ENCODE results near the gene RNF227. TPM values are rescaled to one million over a fixed set of nuclear protein-coding genes. Genes with fewer than 3 reads are reported as not detected.

Gene RNF227
- total and polyA plus RNA-seq, 2 of the 13 experiments (the other 11 are each of a cell fraction or from before 2014, with no cell fraction given): 0.20 to 0.79 TPM

GRCh38 chr17:7915611-7916384 lies at the start of gene RNF227 (continued):
- no peak for TF ChIP-seq CENPBD1 (CRISPR knock-in tag; IDR thresholded peaks at IDR 0.05; ENCODE audit: borderline replicate concordance, low read depth)
- peak; percentile 81 for TF ChIP-seq E2F1 (CRISPR knock-in tag; IDR thresholded peaks at IDR 0.05)
- TF ChIP-seq ZNF251 (CRISPR knock-in tag; IDR thresholded peaks at IDR 0.05): no peak
- TF ChIP-seq BHLHE40 (IDR thresholded peaks at IDR 0.05; ENCODE audit: low read length): peak; percentile 59
- TF ChIP-seq SPEN (CRISPR knock-in tag; IDR thresholded peaks at IDR 0.05; ENCODE audit: low read depth): peak; percentile 65
- TF ChIP-seq GLI4 (CRISPR knock-in tag; IDR thresholded peaks at IDR 0.05; ENCODE audit: borderline replicate concordance): no peak
- peak; percentile 79; the same call in 1 of the 2 replicates for TF ChIP-seq ZNF430 (CRISPR knock-in tag; IDR thresholded peaks at IDR 0.05)
- 0 out of 2 replicates have a peak, but pooled peaks have one; percentile 79 for TF ChIP-seq ZBTB44 (CRISPR knock-in tag; IDR thresholded peaks at IDR 0.05)
- peak; percentile 91 for TF ChIP-seq ZNF546 (CRISPR knock-in tag; conservative IDR thresholded peaks at IDR 0.05)
- TF ChIP-seq PAF1 (CRISPR knock-in tag; IDR thresholded peaks at IDR 0.05): no peak
- peak; percentile 90; the same call in 1 of the 2 replicates for TF ChIP-seq MXD1 (CRISPR knock-in tag; IDR thresholded peaks at IDR 0.05)
- 0 out of 2 replicates have a peak, but pooled peaks have one; percentile 25 for TF ChIP-seq ELF3 (CRISPR knock-in tag; IDR thresholded peaks at IDR 0.05)
- 0 out of 2 replicates have a peak, but pooled peaks have one; percentile 48 for TF ChIP-seq AKAP8 (CRISPR knock-in tag; IDR thresholded peaks at IDR 0.05)
- TF ChIP-seq CSRNP2 (CRISPR knock-in tag; conservative IDR thresholded peaks at IDR 0.05; ENCODE audit: low read depth): peak; percentile 89; the same call in 1 of the 2 replicates
- 0 out of 2 replicates have a peak, but pooled peaks have one; percentile 37 for TF ChIP-seq PITX1 (CRISPR knock-in tag; IDR thresholded peaks at IDR 0.05)
- TF ChIP-seq MAX (IDR thresholded peaks at IDR 0.05): peak; percentile 97
- TF ChIP-seq ZZZ3 (CRISPR knock-in tag; IDR thresholded peaks at IDR 0.05; ENCODE audit: borderline replicate concordance): no peak
- no peak for TF ChIP-seq ATF7 (IDR thresholded peaks at IDR 0.05)
- no peak for TF ChIP-seq ATF7 (CRISPR knock-in tag; IDR thresholded peaks at IDR 0.05)
- TF ChIP-seq ZNF737 (CRISPR knock-in tag; IDR thresholded peaks at IDR 0.05; ENCODE audit: borderline replicate concordance): 0 out of 2 replicates have a peak, but pooled peaks have one; percentile 70
- TF ChIP-seq ZBTB2 (CRISPR knock-in tag; IDR thresholded peaks at IDR 0.05; ENCODE audit: low read depth): peak; percentile 90
- no peak for TF ChIP-seq MTA3 (CRISPR knock-in tag; IDR thresholded peaks at IDR 0.05)
- no peak for TF ChIP-seq ZNF713 (CRISPR knock-in tag; IDR thresholded peaks at IDR 0.05)
